Stimulated activated naive CD8-positive, alpha-beta T cell treated with anti-CD3 and anti-CD28 coated beads, Interleukin-15, Interleukin-2, amounts not matched to agents 100 ng/mL and 50 ng/mL, for 24 hours (primary cell): ENCODE measurements around the gene MRPL17.

Experiments
- H3K27ac Mint-ChIP-seq: one replicate; pipeline ENCODE4 v1.8.0; 2021; ENCODE audit warnings: mild to moderate bottlenecking, mixed read lengths
- H3K27me3 Mint-ChIP-seq: one replicate; pipeline ENCODE4 v1.8.0; 2021; ENCODE audit warnings: mixed read lengths
- H3K36me3 Mint-ChIP-seq: one replicate; pipeline ENCODE4 v1.8.0; 2021; ENCODE audit warnings: low read depth, mixed read lengths
- H3K4me1 Mint-ChIP-seq: one replicate; pipeline ENCODE4 v1.8.0; 2021; ENCODE audit warnings: low read depth, mixed read lengths
- H3K4me3 Mint-ChIP-seq: one replicate; pipeline ENCODE4 v1.8.0; 2021; ENCODE audit warnings: mild to moderate bottlenecking, mixed read lengths
- H3K9me3 Mint-ChIP-seq: one replicate; pipeline ENCODE4 v1.8.0; 2021; ENCODE audit warnings: mixed read lengths

Gene MRPL17

DNA sequence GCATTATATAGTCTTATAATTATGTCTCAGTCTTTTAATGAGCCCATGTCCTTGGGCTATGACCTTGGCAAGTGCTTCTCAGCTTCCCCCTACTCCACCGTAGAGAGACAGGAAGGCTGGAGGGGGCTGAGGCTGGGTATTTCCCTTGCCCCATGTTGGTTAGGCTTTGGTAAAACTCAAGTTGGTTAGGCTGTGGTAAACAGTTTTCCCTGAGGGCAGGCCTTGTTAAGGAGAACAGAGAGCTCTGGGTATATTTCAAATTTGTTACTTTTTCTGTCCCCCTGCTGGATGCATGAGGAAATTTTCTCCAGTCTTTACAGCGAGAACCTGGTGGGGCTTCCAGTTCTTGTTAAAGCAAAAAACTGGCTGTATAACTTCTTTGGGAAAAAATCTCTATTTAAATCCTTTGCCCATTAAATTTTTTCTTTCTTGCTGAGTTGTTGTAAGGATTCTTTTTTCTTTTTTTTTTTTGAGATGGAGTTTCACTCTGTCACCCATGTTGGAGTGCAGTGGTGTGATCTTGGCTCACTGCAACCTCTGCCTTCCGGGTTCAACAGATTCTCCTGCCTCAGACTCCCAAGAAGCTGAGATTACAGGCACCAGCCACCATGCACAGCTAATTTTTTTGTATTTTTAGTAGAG is 15.3 kb downstream of the MRPL17 start:
- no peaks in the 10 kb centered on the region for H3K27me3 Mint-ChIP-seq
- no peak overlapping the region for H3K4me3 Mint-ChIP-seq
- no peak overlapping the region for H3K27ac Mint-ChIP-seq
- peaks cover 60% of the 10 kb centered on the region for H3K4me1 Mint-ChIP-seq
- no peaks in the 10 kb centered on the region for H3K36me3 Mint-ChIP-seq
- no peaks in the 10 kb centered on the region for H3K9me3 Mint-ChIP-seq

DNA sequence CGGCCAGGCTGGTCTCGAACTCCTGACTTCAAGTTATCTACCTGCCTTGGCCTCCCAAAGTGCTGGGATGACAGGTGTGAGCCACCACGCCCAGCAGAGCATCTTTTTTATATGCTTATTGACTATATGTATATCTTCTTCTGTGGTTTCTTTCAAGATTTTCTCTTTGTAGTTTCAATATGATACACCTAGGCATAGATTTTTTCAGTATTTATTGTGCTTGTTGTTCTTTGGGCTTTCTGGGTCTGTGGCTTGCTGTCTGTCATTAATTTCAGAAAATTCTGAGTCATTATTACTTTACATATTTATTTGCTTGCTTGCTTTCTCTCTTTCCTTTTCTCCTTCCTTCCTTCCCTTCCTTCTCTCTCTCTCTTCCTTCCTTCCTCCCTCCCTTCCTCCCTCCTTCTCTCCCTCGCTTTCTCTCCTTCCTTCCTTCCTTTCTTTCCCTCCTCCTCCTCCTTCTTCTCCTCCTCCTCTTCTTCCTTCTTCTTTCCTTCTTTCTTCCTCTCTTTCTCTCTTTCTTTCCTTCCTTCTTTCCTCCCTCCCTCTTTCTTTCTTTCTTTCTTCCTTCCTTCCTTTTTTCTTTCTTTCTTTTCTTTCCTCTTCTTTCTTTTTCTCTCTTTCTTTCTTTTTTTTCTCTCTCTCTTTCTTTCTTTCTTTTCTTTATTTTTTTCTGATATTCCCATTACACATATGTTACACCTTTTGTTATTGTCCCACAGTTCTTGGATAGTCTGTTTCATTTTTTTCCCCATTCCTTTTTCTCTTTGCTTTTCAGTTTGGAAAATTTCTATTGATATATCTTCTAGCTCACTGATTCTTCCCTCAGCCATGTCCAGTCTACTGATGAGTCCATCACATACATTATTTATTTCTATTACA is 16.6 kb downstream of the MRPL17 start:
- no peaks in the 10 kb centered on the region for H3K9me3 Mint-ChIP-seq
- H3K27me3 Mint-ChIP-seq, result no peaks in the 10 kb centered on the region
- no peaks in the 10 kb centered on the region for H3K36me3 Mint-ChIP-seq
- H3K4me3 Mint-ChIP-seq, result no peak overlapping the region
- peak overlapping the region; percentile 28 for H3K27ac Mint-ChIP-seq
- H3K4me1 Mint-ChIP-seq, result peaks cover 47% of the 10 kb centered on the region

DNA sequence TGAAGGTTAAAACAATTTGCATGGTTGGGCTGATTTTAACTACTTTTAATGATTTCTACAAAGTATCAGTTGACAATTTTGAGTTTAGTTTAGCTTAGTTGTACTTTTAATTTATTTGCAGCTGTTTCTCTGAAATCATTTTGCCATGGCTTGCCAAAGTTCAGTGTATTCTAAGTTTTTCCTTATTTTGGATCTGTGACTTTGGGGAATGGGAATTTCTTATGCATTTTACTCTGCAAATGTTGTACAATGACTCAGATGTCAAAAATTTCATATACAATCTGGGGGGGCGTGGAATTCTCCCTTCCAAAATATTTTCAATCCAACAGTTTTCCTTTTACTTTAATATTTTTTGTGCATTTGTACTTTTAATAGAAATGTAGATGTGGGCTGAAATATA is 18.6 kb downstream of the MRPL17 start:
- Mint-ChIP-seq H3K4me3 (no peak overlapping the region), H3K36me3 (no peaks in the 10 kb centered on the region), H3K4me1 (peaks cover 28% of the 10 kb centered on the region), H3K27me3 (no peaks in the 10 kb centered on the region), H3K27ac (no peak overlapping the region), H3K9me3 (no peaks in the 10 kb centered on the region)

DNA sequence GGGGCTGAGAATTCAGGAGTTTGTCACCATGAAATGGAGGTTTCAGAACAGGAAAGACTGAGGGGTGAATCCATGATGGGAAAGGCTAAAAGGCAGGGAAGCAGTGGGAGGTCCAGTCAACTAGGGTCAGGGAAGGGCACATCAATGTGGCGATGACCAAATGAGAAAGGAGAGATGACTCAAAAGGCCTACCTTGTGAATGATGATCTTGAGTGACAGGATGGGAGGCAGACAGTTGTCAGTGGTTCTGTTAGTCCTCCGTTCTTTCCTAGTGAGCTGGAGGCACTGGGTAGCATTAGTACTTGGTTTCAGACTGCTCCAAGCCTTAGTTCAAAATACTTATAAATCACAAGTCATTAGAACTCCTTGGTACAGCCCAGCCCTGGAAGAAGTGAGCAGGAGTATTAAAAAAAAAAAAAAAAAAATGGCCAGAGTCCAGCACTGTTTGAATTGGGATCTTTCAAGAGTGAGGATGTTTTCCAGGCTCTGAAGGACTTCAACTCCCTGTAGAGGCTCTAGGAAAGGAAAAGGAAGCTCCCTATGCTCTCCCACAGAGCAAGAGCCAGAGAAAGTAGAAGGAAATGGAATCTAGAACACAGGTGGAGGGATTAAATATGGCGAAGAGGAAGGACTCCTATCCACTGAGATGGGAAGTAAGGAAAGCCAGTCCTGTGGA is 19.2 kb downstream of the MRPL17 start:
- no peak overlapping the region for H3K4me3 Mint-ChIP-seq
- H3K36me3 Mint-ChIP-seq, result no peaks in the 10 kb centered on the region
- no peak overlapping the region for H3K27ac Mint-ChIP-seq
- H3K9me3 Mint-ChIP-seq, result no peaks in the 10 kb centered on the region
- no peaks in the 10 kb centered on the region for H3K27me3 Mint-ChIP-seq
- H3K4me1 Mint-ChIP-seq, result peaks cover 28% of the 10 kb centered on the region

DNA sequence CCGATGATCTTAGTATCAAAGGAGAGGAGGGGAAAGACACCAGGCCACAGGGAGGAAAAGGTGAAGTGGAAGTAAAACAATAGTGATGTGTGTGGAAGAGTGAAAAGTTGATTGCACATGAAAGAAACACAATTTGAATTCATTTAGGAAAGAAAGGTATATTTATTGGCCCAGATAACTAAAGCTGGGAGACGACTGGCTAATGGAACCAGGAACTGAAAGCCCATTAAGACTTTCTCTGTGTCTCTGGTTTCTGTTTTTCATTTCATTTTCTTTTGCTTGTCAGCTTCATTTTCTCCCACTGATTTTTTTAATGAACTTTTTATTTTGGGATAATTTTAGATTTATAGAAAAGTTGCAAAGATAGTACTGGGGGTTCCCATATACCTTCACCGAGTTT is 22.4 kb downstream of the MRPL17 start:
- H3K4me3 Mint-ChIP-seq, result no peak overlapping the region
- no peak overlapping the region for H3K27ac Mint-ChIP-seq
- H3K27me3 Mint-ChIP-seq, result peaks cover 13% of the 10 kb centered on the region
- H3K9me3 Mint-ChIP-seq, result no peaks in the 10 kb centered on the region
- peaks cover 8% of the 10 kb centered on the region for H3K4me1 Mint-ChIP-seq
- H3K36me3 Mint-ChIP-seq, result no peaks in the 10 kb centered on the region

DNA sequence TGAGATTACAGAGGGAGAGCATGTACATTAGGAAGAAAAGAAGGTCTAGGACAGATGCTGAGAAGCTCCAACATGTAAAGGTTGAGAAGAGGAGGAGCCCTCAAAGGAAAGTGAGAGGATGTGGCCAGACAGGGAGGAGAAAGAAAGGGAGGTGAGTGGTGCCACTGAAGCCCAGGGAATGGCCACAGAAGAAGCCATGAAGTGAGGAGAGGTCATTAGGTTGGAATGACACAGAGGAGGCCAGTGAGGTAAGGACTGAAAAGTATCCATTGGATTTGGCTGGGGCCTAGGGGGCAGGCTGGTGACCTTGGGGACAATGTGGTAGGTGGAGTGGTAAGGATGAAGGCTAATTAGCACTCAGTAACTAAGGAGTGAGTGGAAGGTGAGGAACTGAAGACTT is 24.5 kb downstream of the MRPL17 start:
- no peak overlapping the region for H3K27ac Mint-ChIP-seq
- H3K36me3 Mint-ChIP-seq, result no peaks in the 10 kb centered on the region
- peaks cover 7% of the 10 kb centered on the region for H3K4me1 Mint-ChIP-seq
- peaks cover 13% of the 10 kb centered on the region for H3K27me3 Mint-ChIP-seq
- no peaks in the 10 kb centered on the region for H3K9me3 Mint-ChIP-seq
- no peak overlapping the region for H3K4me3 Mint-ChIP-seq

DNA sequence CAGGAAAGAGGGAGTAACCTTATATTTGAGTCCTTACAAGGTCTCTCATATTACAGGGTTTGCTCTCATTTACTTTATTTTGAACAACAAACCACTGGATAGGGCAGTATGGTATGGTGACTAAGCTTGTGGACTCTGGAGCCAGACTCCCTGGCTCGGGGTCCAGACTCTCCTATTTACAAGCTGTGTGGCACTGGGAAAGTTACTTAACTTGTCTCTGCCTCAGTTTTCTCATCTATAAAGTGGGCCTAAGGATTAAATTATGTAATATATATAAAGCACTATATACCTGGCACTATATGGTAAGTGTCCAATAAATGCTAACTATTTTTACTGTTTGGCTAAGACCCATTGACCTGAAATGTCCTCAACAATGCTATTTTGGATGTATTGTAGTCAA is 25.8 kb downstream of the MRPL17 start:
- Mint-ChIP-seq H3K9me3 (no peaks in the 10 kb centered on the region), H3K27ac (no peak overlapping the region), H3K27me3 (peaks cover 13% of the 10 kb centered on the region), H3K4me3 (no peak overlapping the region), H3K4me1 (peaks cover 4% of the 10 kb centered on the region), H3K36me3 (no peaks in the 10 kb centered on the region)

DNA sequence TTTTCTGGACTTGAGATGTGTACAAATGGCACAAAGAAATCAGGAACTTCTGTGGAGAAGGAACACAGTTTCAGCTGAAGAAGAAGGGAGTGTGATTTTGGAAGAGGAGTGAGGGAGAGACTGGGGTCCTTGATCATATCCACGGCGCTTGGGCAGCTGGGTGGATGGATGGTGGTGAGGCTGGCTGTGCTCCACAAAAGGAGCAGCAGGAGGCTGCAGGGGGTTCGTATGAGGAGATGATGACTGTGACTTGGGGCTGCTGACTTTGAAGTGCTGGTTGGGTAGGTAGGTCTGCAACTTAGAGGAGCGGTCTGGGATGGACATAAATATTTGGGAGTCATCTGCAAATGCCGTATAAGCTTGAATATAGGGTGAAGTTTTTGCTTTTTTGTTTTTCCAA is 26.2 kb downstream of the MRPL17 start:
- Mint-ChIP-seq H3K4me1 (peaks cover 4% of the 10 kb centered on the region), H3K27ac (no peak overlapping the region), H3K27me3 (peaks cover 13% of the 10 kb centered on the region), H3K36me3 (no peaks in the 10 kb centered on the region), H3K9me3 (no peaks in the 10 kb centered on the region), H3K4me3 (no peak overlapping the region)

DNA sequence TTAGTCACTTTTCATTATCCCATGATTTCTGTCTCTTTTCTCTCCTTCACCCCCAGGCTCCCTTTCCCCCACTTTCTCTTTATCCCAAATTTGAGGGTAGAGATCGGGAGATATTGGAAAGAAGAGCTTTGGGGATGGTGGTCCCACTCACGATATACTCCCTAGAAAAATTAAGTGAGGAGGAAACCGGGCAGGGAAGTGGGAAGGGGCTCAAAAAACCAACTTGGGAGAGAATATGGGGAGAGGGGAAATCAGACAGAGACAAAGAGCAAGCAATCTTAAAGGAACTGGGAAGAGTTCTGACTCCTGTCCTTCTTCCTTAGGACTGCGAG is 26.6 kb downstream of the MRPL17 start:
- no peaks in the 10 kb centered on the region for H3K9me3 Mint-ChIP-seq
- H3K4me1 Mint-ChIP-seq, result peaks cover 4% of the 10 kb centered on the region
- H3K27me3 Mint-ChIP-seq, result peaks cover 13% of the 10 kb centered on the region
- H3K36me3 Mint-ChIP-seq, result no peaks in the 10 kb centered on the region
- H3K27ac Mint-ChIP-seq, result peak overlapping the region; percentile 46
- H3K4me3 Mint-ChIP-seq, result no peak overlapping the region

DNA sequence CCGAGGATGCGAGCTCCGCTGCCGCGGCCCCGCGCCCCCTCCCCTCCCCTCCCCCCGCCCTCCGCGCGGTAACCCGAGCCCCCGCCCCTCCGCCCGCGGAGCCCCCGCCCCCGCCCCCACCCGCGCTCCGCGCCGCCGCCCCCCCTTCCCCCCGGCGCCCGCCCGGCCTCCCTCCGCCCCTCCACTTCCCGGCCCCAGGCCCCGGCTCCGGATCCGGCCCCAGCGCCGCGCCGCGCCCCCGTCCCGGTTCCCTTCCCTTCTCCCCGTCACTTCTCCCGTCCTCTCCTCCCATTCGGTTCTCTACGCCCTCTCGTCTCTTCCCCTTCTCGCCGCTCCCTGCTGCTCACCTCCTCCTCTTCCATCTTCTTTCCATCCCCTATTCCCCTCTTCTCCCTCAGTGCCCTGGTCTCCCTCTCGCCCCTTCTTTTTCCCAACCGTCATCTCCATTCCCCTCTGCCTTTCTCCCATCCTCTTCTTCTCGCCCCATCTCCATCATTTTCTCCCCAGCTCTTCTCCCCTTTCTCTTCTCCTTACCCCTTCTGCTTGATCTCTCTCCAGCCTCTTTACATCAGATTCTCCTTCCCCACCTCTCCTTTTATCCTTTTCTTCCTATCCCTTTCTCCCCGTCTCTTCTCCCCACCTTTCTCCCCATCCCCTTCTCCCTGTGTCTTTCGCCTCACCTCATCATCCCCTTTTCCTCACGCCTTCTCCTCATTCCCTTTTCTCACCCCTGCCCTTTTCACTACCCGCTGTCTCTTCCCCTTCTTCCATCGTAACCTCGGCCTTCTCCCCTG is 27.2 kb downstream of the MRPL17 start, which contains the start of gene DCHS1:
TSS of gene DCHS1 (minus strand) at position 20 of the 794 bp plus-strand sequence. CDS start 14,196 bp downstream, outside the sequence.
- peaks cover 4% of the 10 kb centered on the region for H3K4me1 Mint-ChIP-seq
- no peaks in the 10 kb centered on the region for H3K36me3 Mint-ChIP-seq
- no peaks in the 10 kb centered on the region for H3K9me3 Mint-ChIP-seq
- peak within 1 kb of the TSS; percentile 45 for H3K4me3 Mint-ChIP-seq
- peak within 1 kb of the TSS; percentile 46 for H3K27ac Mint-ChIP-seq
- H3K27me3 Mint-ChIP-seq, result peaks cover 13% of the 10 kb centered on the region

DNA sequence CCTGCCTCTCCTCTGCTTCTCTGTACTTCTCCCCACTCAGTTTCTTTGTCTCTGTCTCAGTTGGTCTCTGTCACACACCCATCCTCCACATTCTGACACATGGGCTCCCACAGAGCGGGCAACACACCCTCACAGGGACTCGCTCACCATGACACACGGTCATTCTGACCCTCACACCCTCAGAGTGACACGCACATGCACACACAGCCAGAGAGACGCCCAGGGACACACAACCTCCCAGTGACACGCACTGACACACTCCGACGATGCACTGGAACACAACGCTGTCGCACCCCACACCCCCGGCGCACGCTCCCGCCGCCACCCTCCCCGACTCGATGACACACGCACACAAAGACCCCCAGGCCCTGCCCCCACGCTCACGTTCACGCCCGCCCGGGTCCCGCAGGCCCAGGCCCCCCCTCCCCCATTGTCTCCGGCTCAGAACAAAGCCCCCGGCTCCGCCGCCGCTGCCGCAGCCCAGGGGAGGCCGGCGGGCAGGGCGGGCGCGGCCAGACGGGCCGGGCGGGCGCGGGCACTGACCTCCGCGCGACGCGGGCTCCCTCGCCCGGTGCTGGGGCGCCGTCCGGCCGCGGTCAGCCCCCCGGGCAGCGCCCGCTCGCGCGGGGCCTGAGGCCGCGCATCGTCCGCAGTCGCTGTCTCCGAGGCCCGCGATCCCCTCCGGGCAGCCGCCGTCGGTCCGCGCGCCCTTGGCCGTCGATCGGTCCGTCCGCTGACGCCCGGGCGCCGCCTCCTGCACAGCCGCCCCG is 27.9 kb downstream of the MRPL17 start:
- Mint-ChIP-seq H3K4me1 (peaks cover 4% of the 10 kb centered on the region), H3K9me3 (no peaks in the 10 kb centered on the region), H3K36me3 (no peaks in the 10 kb centered on the region), H3K4me3 (no peak overlapping the region), H3K27me3 (peaks cover 13% of the 10 kb centered on the region), H3K27ac (no peak overlapping the region)

DNA sequence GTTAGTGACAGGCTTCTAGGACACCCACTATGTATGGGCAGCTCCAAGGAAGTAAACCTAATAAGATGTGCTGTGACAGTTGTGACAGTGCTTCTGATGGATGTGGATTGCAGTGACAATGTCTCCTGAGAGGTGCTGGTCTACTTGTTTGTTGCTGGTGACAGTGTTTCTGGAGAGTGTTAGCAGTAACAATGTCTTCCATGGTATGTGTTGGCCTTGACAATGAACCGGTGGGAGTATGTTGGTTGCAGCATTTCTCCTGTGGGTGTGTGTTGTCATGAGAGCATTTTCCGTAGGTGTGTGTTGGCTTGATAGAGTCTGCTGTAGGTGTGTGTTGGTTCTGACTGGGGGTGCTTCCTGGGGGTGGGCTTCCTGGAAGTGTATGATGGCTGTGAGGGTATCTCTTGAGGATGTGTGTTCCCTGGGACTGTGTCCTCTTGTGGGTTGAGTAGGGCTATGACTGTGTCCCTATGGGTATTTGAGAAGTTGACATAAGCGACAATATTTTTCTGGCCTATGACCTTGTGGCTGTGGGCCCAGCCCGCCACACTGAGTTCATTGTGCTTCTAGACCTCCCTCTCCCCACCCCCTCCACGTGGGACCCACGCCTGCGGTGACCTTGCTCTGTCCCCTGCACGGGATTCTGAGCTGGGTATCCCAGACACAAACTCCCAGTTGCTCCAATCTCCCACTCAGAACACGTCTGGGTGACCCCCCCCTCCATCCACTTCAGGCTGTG is 28.7 kb downstream of the MRPL17 start:
- H3K27ac Mint-ChIP-seq, result no peak overlapping the region
- no peak overlapping the region for H3K4me3 Mint-ChIP-seq
- peaks cover 4% of the 10 kb centered on the region for H3K4me1 Mint-ChIP-seq
- no peaks in the 10 kb centered on the region for H3K36me3 Mint-ChIP-seq
- H3K27me3 Mint-ChIP-seq, result peaks cover 13% of the 10 kb centered on the region
- no peaks in the 10 kb centered on the region for H3K9me3 Mint-ChIP-seq

DNA sequence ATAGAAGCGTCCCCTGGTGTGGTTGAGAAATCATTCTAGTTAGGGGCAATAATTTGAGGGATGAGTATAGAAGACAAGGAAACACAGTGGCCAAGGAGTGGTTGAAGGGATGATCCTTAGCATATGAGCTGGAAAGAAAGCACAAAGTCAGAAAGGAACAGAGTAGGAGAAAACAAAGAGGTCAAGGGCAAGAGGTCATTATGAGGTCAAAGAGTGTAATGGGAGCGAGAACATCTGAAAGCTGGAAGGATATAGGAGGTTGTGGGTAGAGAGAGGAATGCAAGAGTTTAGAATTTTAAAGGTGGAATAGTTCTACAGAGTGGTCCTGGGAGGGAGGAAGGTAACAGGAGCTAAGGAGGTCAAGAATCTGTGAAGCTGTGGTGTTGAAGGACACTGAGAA is 29.5 kb downstream of the MRPL17 start:
- no peaks in the 10 kb centered on the region for H3K9me3 Mint-ChIP-seq
- H3K27me3 Mint-ChIP-seq, result peaks cover 13% of the 10 kb centered on the region
- H3K4me1 Mint-ChIP-seq, result peaks cover 4% of the 10 kb centered on the region
- no peak overlapping the region for H3K27ac Mint-ChIP-seq
- H3K4me3 Mint-ChIP-seq, result no peak overlapping the region
- no peaks in the 10 kb centered on the region for H3K36me3 Mint-ChIP-seq
